HCT116 (cell line): Measurements from ENCODE around the gene EDN2. TPM values are rescaled to one million over a fixed set of nuclear protein-coding genes. Genes with fewer than 3 reads are reported as not detected.

ENCODE experiments used
- ATAC-seq: fragments of 200-7000 bp; cut with Tn5 transposase; 2 replicates; pipeline ENCODE4 v1.9.1; 2020; ENCODE audit warnings: mild to moderate bottlenecking, moderate library complexity
- BruUV-seq: library from RNA; stranded (reverse); fragments of 400-500 nt; replicated peaks from 2 replicates; lab custom pipeline; 2021; lab: Mats Ljungman, UMichigan
- CTCF ChIA-PET: fragments of 300-600 bp; sonication (Branson Sonifier 250); formaldehyde crosslinking; loops from one replicate; lab custom pipeline; 2021; ENCODE audit warnings: antibody characterized with exemption; lab: Charles Lee
- POLR2A ChIA-PET: fragments of 300-600, 350-600 bp; sonication (Branson Sonifier 250); formaldehyde crosslinking; loops from one replicate; lab custom pipeline; 2021; ENCODE audit warnings: antibody characterized with exemption; lab: Charles Lee
- RAD21 ChIA-PET, 2 experiments: fragments of 300-600 bp; sonication (Branson Sonifier 250); formaldehyde crosslinking; loops; one replicate each; lab custom pipeline; 2023; ENCODE audit warnings: low total read pairs in 2 of 2; ENCODE audit not compliant: uncharacterized antibody in 2 of 2, unreplicated experiment in 2 of 2, low non-redundant PET in 1 of 2; lab: Charles Lee
- DNase-seq: peaks from one replicate; pipeline ENCODE4 v3.0.0-alpha.2; 2010; ENCODE audit warnings: low read depth, low spot score
- H2AFZ ChIP-seq: fragments of 200-600 bp; shearing (Covaris generic), sonication (generic); 2 replicates; pipeline ENCODE4 v1.6.1; 2017; ENCODE audit warnings: low read depth, mixed run types, mixed read lengths, antibody characterized with exemption, low read length; ENCODE audit not compliant: poor library complexity, severe bottlenecking
- H3K27ac ChIP-seq: 2 replicates; pipeline ENCODE4 v1.5.1; 2012; ENCODE audit warnings: low read depth, low read length
- H3K27me3 ChIP-seq: fragments of 200-600 bp; sonication (generic); 2 replicates; pipeline ENCODE4 v1.6.1; 2016; ENCODE audit warnings: mixed run types, low read length, mixed read lengths; ENCODE audit not compliant: insufficient read depth
- H3K36me3 ChIP-seq, 2 experiments: fragments of 200-500 bp in 1 of 2; fragments of 200-600 bp in 1 of 2; sonication (Bioruptor generic) in 1 of 2; sonication (generic) in 1 of 2; 2 replicates each; pipeline versions ENCODE4 v1.5.1 to v1.6.1; 2014 to 2016; ENCODE audit warnings: low read length in 2 of 2, inconsistent platforms in 1 of 2, mixed read lengths in 1 of 2, mixed run types in 1 of 2; ENCODE audit not compliant: insufficient read depth in 2 of 2, control insufficient read depth in 1 of 2
- H3K4me1 ChIP-seq, 2 experiments: fragments of 200-600 bp in 1 of 2; sonication (generic) in 1 of 2; 2 replicates each; pipeline versions ENCODE4 v1.5.1 to v1.6.1; 2012 to 2017; ENCODE audit warnings: low read length in 2 of 2, inconsistent platforms in 1 of 2, mild to moderate bottlenecking in 1 of 2, mixed read lengths in 1 of 2, mixed run types in 1 of 2, moderate library complexity in 1 of 2; ENCODE audit not compliant: insufficient read depth in 2 of 2, control insufficient read depth in 1 of 2
- H3K4me2 ChIP-seq: fragments of 200-600 bp; sonication (generic); 2 replicates; pipeline ENCODE4 v1.6.1; 2017; ENCODE audit warnings: mixed run types, low read length, mixed read lengths
- H3K4me3 ChIP-seq, 2 experiments: fragments of 200-600 bp in 1 of 2; sonication (generic) in 1 of 2; replicated peaks in 1 of 2; 2 replicates each; pipeline ENCODE4 v1.5.1; 2011 to 2016; ENCODE audit warnings: low read length in 2 of 2, control low read depth in 1 of 2, low read depth in 1 of 2, mild to moderate bottlenecking in 1 of 2, mixed read lengths in 1 of 2, mixed run types in 1 of 2
- H3K79me2 ChIP-seq: fragments of 200-600 bp; sonication (generic); 2 replicates; pipeline ENCODE4 v1.6.1; 2017; ENCODE audit warnings: mild to moderate bottlenecking, mixed run types, low read length, moderate library complexity, mixed read lengths; ENCODE audit not compliant: insufficient read depth
- H3K9ac ChIP-seq: fragments of 200-600 bp; sonication (generic); 2 replicates; pipeline ENCODE4 v1.6.1; 2016; ENCODE audit warnings: low read length, mixed read lengths
- H3K9me2 ChIP-seq: fragments of 200-600 bp; sonication (generic), shearing (Covaris generic); 2 replicates; pipeline ENCODE4 v1.6.1; 2017; ENCODE audit warnings: mixed run types, mild to moderate bottlenecking, moderate library complexity; ENCODE audit not compliant: insufficient read depth
- H3K9me3 ChIP-seq, 2 experiments: fragments of 200-500 bp in 1 of 2; fragments of 200-600 bp in 1 of 2; sonication (Bioruptor generic) in 1 of 2; sonication (generic) in 1 of 2; 2 replicates each; pipeline ENCODE4 v1.6.1; 2014 to 2017; ENCODE audit warnings: low read length in 2 of 2, mixed read lengths in 2 of 2, inconsistent platforms in 1 of 2, low read depth in 1 of 2, mild to moderate bottlenecking in 1 of 2, mixed run types in 1 of 2, moderate library complexity in 1 of 2; ENCODE audit not compliant: control insufficient read depth in 1 of 2, insufficient read depth in 1 of 2
- H4K20me1 ChIP-seq: fragments of 200-600 bp; sonication (generic), shearing (Covaris generic); 2 replicates; pipeline ENCODE4 v1.6.1; 2017; ENCODE audit warnings: mixed run types, mild to moderate bottlenecking, moderate library complexity; ENCODE audit not compliant: insufficient read depth
- ATF3 ChIP-seq: IDR thresholded peaks from 2 replicates; pipeline ENCODE4 v1.6.1; 2012
- CBX3 ChIP-seq: IDR thresholded peaks from 2 replicates; pipeline ENCODE4 v1.6.1; 2012; ENCODE audit warnings: low read depth
- CTCF ChIP-seq, 3 experiments: fragments of 200-600 bp in 1 of 3; sonication (generic) in 1 of 3; IDR thresholded peaks in 2 of 3; conservative IDR thresholded peaks in 1 of 3; 2 replicates each; pipeline ENCODE4 v1.5.1; 2012 to 2017; ENCODE audit warnings: low read depth in 2 of 3, low read length in 2 of 3, antibody characterized with exemption in 1 of 3, borderline replicate concordance in 1 of 3, control low read depth in 1 of 3, mild to moderate bottlenecking in 1 of 3, mixed read lengths in 1 of 3, mixed run types in 1 of 3, moderate library complexity in 1 of 3; ENCODE audit not compliant: insufficient read depth in 1 of 3
- EGR1 ChIP-seq: IDR thresholded peaks from 2 replicates; pipeline ENCODE4 v1.6.1; 2012; ENCODE audit warnings: low read depth
- EZH2phosphoT487 ChIP-seq: fragments of 200-600 bp; IDR thresholded peaks from 2 replicates; pipeline ENCODE4 v1.6.1; 2018; ENCODE audit warnings: antibody characterized with exemption, borderline replicate concordance
- FOSL1 ChIP-seq: IDR thresholded peaks from 2 replicates; pipeline ENCODE4 v1.6.1; 2012; ENCODE audit warnings: low read depth
- JUND ChIP-seq: IDR thresholded peaks from 2 replicates; pipeline ENCODE4 v1.6.1; 2012
- POLR2A ChIP-seq: IDR thresholded peaks from 2 replicates; pipeline ENCODE4 v1.7.0; 2011; ENCODE audit warnings: borderline replicate concordance; ENCODE audit not compliant: insufficient read depth, insufficient read length; ENCODE audit errors: extremely low read depth
- POLR2AphosphoS5 ChIP-seq: IDR thresholded peaks from 2 replicates; pipeline ENCODE4 v1.6.1; 2011; ENCODE audit warnings: mild to moderate bottlenecking, low read depth, low read length, moderate library complexity
- SP1 ChIP-seq: IDR thresholded peaks from 2 replicates; pipeline ENCODE4 v1.6.1; 2012; ENCODE audit warnings: low read depth
- TCF7L2 ChIP-seq: IDR thresholded peaks from 2 replicates; pipeline ENCODE4 v1.7.0; 2011; ENCODE audit warnings: borderline replicate concordance, inconsistent platforms; ENCODE audit not compliant: insufficient read depth, insufficient read length; ENCODE audit errors: extremely low read depth
- ZBTB33 ChIP-seq: IDR thresholded peaks from 2 replicates; pipeline ENCODE4 v1.6.1; 2011; ENCODE audit warnings: mild to moderate bottlenecking, low read length, moderate library complexity; ENCODE audit not compliant: insufficient replicate concordance; ENCODE audit errors: extremely low read depth
- ZFX ChIP-seq: fragments of 450-650 bp; IDR thresholded peaks from 2 replicates; pipeline ENCODE4 v1.6.1; 2017
- ZNF274 ChIP-seq: fragments of 200-500 bp; sonication (Bioruptor generic); IDR thresholded peaks from 2 replicates; pipeline ENCODE4 v1.6.1; 2014; ENCODE audit warnings: mild to moderate bottlenecking, low read depth, low read length, inconsistent platforms
- intact Hi-C: fragments of 100-400 bp; cut with micrococcal nuclease; formaldehyde crosslinking; loops from 2 replicates; pipeline ENCODE4 v1.10.0; 2022
- total RNA-seq: library from RNA; stranded (reverse); gene quantifications from one replicate; pipeline ENCODE4 v1.2.1, GENCODE V29; 2021; ENCODE audit not compliant: unreplicated experiment
- TF ChIP-seq, protein P1 (sequence below): IDR thresholded peaks from 2 replicates; pipeline ENCODE4 v1.6.1; 2012

The EDN2 gene
- total RNA-seq, 1 experiment from 2014 or later, result not detected

DNA sequence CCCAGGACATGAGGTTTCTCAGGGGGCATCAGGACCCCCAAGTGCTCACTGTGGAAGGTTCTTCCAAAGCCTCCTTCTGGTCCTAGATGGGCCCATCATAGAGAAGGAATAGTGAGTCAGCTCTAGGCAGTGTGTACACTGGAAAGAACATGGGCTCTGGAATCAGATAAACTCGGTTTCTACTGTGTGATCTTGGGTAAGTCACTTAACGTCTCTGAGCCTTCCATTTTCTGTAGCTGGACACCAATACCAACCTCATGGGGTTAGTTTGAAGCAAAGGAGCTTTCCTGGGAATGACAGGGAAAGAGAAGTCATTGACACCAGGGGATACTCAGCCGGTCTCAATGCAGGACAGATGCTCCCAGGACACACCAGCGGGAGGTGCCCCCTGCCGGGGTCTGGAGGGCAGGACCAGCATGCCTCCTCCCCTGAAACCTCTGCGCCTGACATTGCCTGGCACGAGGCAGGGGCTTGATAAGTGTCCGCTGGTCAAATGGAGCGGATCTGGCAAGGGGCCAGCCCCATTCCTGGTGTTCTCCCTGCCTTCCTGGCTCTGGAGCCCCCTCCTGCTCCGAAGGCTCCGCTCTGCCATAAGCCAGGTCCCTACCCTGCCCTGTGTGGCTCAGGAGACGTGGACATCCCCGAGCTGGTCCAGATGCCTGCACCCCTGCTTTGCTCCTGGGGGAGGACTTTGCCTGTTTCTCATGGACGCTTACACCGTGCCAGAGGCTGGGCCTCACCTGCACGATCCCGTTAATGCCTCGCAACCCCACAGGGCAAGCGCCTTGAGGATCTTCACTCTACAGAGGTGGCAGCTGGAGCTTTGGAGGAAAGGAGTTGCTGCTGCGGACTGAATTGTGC is 52.8 kb downstream of the EDN2 start:
- H3K9ac ChIP-seq, result no peak overlapping the region
- no peaks in the 10 kb centered on the region for H3K9me2 ChIP-seq
- TF ChIP-seq, protein P1, sequence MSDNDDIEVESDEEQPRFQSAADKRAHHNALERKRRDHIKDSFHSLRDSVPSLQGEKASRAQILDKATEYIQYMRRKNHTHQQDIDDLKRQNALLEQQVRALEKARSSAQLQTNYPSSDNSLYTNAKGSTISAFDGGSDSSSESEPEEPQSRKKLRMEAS, result no peak
- no peak for TF ChIP-seq SP1
- TF ChIP-seq CBX3, result no peak
- TF ChIP-seq JUND, result no peak
- TF ChIP-seq EGR1, result no peak
- TF ChIP-seq FOSL1, result no peak
- TF ChIP-seq ZBTB33, result no peak
- no peak for TF ChIP-seq POLR2A
- TF ChIP-seq ATF3, result no peak
- no peak for TF ChIP-seq ZNF274
- no peak for TF ChIP-seq EZH2phosphoT487
- no peak for TF ChIP-seq CTCF (IDR thresholded peaks at IDR 0.05 in 2 of 3, conservative IDR thresholded peaks at IDR 0.05 in 1 of 3; ENCODE audit: borderline replicate concordance in 1 of 3, insufficient read depth in 1 of 3, low read depth in 2 of 3, low read length in 2 of 3)
- no peak for TF ChIP-seq TCF7L2
- no peak for TF ChIP-seq POLR2AphosphoS5
- TF ChIP-seq ZFX, result no peak
- ChIA-PET CTCF (interaction anchor here (0.7 to 2.5 kb wide), 11 partner anchors 8 to 163 kb away, joined by 3 to 21 read pairs (median 5); no protein-coding TSS in a partner anchor), RAD21 (interaction anchor here (0.7 to 2.0 kb wide), 3 partner anchors 13 to 149 kb away, joined by 3 to 8 read pairs (median 4); no protein-coding TSS in a partner anchor), POLR2A (no interaction called here)
- no TSS peak for BruUV-seq
- peaks cover 14 to 22% of the 10 kb centered on the region in 2 experiments for H3K4me1 ChIP-seq
- H3K9me3 ChIP-seq, result no peaks in the 10 kb centered on the region
- H3K4me3 ChIP-seq, result no peak overlapping the region
- no peaks in the 10 kb centered on the region for H3K79me2 ChIP-seq
- H2AFZ ChIP-seq, result no peak overlapping the region
- peak overlapping the region; percentile 82 for H3K4me2 ChIP-seq
- no peak for ATAC-seq
- intact Hi-C loops, result loop anchor here (1.0 to 5.0 kb wide), 3 partner anchors 108 to 163 kb away; no protein-coding TSS in a partner anchor
- H3K27me3 ChIP-seq, result peaks cover 7% of the 10 kb centered on the region; the same call in 1 of the 2 replicates
- DNase-seq, result no peak
- no peak overlapping the region for H3K27ac ChIP-seq
- H4K20me1 ChIP-seq, result no peaks in the 10 kb centered on the region
- no peaks in the 10 kb centered on the region for H3K36me3 ChIP-seq
